HL-60 (cell line): ENCODE results near the gene RFLNA.

Experiments used
- DNase-seq, 2 experiments: peaks; one replicate each; pipeline ENCODE4 v3.0.0-alpha.2; 2010 to 2020; ENCODE audit warnings: low read depth in 1 of 2, low spot score in 1 of 2
- H3K27ac ChIP-seq: fragments of 250-450 bp; sonication (Bioruptor Pico); replicated peaks from 2 replicates; pipeline ENCODE4 v1.5.1; 2020; ENCODE audit warnings: mild to moderate bottlenecking, moderate library complexity
- H3K27me3 ChIP-seq: fragments of 250-450 bp; sonication (Bioruptor Pico); 2 replicates; pipeline ENCODE4 v1.5.1; 2021; ENCODE audit warnings: mild to moderate bottlenecking, moderate library complexity; ENCODE audit not compliant: insufficient read depth, poor library complexity, severe bottlenecking
- H3K4me3 ChIP-seq: replicated peaks from 2 replicates; pipeline ENCODE4 v1.5.1; 2011; ENCODE audit warnings: mild to moderate bottlenecking, control low read depth, low read length; ENCODE audit not compliant: insufficient read depth
- CTCF ChIP-seq: IDR thresholded peaks from one replicate; pipeline ENCODE4 v1.5.1; 2011; ENCODE audit warnings: low read length, control low read depth, inconsistent platforms; ENCODE audit not compliant: insufficient read depth
- GABPA ChIP-seq: IDR thresholded peaks from 2 replicates; pipeline ENCODE4 v1.6.1; 2012; ENCODE audit warnings: low read depth
- POLR2AphosphoS5 ChIP-seq: IDR thresholded peaks from 2 replicates; pipeline ENCODE4 v1.6.1; 2012; ENCODE audit warnings: low read depth
- REST ChIP-seq: IDR thresholded peaks from 2 replicates; pipeline ENCODE4 v1.6.1; 2012; ENCODE audit warnings: low read depth; ENCODE audit not compliant: insufficient replicate concordance
- SPI1 ChIP-seq: IDR thresholded peaks from 2 replicates; pipeline ENCODE4 v1.6.1; 2012; ENCODE audit warnings: low read depth, mild to moderate bottlenecking, borderline replicate concordance

RFLNA gene

GRCh38 chr12:124316257-124316900, 21.5 kb downstream of the RFLNA start:
- Histone ChIP-seq H3K27me3 (peaks cover 2% of the 10 kb centered on the region), H3K4me3 (no peak overlapping the region), H3K27ac (no peak overlapping the region)
- TF ChIP-seq CTCF, result no peak
- TF ChIP-seq GABPA, result no peak
- TF ChIP-seq SPI1, result no peak
- no peak for TF ChIP-seq REST
- TF ChIP-seq POLR2AphosphoS5, result no peak
- DNase-seq, result no peak

GRCh38 chr12:124317400-124317799, 22.5 kb downstream of the RFLNA start:
- DNase-seq, result no peak
- Histone ChIP-seq H3K4me3 (no peak overlapping the region), H3K27ac (no peak overlapping the region), H3K27me3 (peaks cover 2% of the 10 kb centered on the region)
- TF ChIP-seq SPI1 (no peak), REST (no peak), POLR2AphosphoS5 (no peak), CTCF (no peak), GABPA (no peak)

GRCh38 chr12:124318278-124319020, 23.6 kb downstream of the RFLNA start:
- DNase-seq, result no peak
- TF ChIP-seq POLR2AphosphoS5 (no peak), CTCF (no peak), REST (no peak), GABPA (no peak), SPI1 (no peak)
- H3K4me3 ChIP-seq, result no peak overlapping the region
- peaks cover 2% of the 10 kb centered on the region for H3K27me3 ChIP-seq
- no peak overlapping the region for H3K27ac ChIP-seq
